Measurements from ENCODE around the gene TSPAN32.

The TSPAN32 gene

GRCh38 chr11:2301631-2302305 is at the start of gene TSPAN32, which contains the start of gene C11orf21:
TSPAN32 (plus strand) TSS chr11:2302013; CDS start chr11:2302150, 137 bp downstream.
C11orf21 (minus strand) TSS chr11:2301918; CDS start chr11:2301808, 110 bp downstream.
- in situ Hi-C loops (cut with HindIII; ENCODE audit: low sequenced_read_pairs) = no loop called here

- in situ Hi-C loops (cut with HindIII; ENCODE audit: low sequenced_read_pairs) = no loop called here
These were observed 49.8 kb upstream of the TSPAN32 start for GRCh38 chr11:2252018-2252417.

- in situ Hi-C loops (cut with HindIII; ENCODE audit: low sequenced_read_pairs) = no loop called here
These were observed 45.4 kb upstream of the TSPAN32 start for GRCh38 chr11:2256293-2256913.

- in situ Hi-C loops (cut with HindIII; ENCODE audit: low sequenced_read_pairs) = no loop called here
These were observed 44.7 kb upstream of the TSPAN32 start for GRCh38 chr11:2256951-2257700.

- in situ Hi-C loops (cut with HindIII; ENCODE audit: low sequenced_read_pairs) = no loop called here
These were observed 43.0 kb upstream of the TSPAN32 start for GRCh38 chr11:2258501-2259465.

GRCh38 chr11:2259466-2259830 is 42.4 kb upstream of the TSPAN32 start:
- in situ Hi-C loops (cut with HindIII; ENCODE audit: low sequenced_read_pairs) = no loop called here

- in situ Hi-C loops (cut with HindIII; ENCODE audit: low sequenced_read_pairs) = no loop called here
These were observed 41.8 kb upstream of the TSPAN32 start for GRCh38 chr11:2259897-2260451.

GRCh38 chr11:2260491-2261364 is 41.1 kb upstream of the TSPAN32 start:
- in situ Hi-C loops (cut with HindIII; ENCODE audit: low sequenced_read_pairs) = no loop called here

GRCh38 chr11:2261436-2262230 is 40.2 kb upstream of the TSPAN32 start:
- in situ Hi-C loops (cut with HindIII; ENCODE audit: low sequenced_read_pairs) = no loop called here

- in situ Hi-C loops (cut with HindIII; ENCODE audit: low sequenced_read_pairs) = no loop called here
These were observed 39.3 kb upstream of the TSPAN32 start for GRCh38 chr11:2262301-2263070.

GRCh38 chr11:2263071-2263565 is 38.7 kb upstream of the TSPAN32 start:
- in situ Hi-C loops (cut with HindIII; ENCODE audit: low sequenced_read_pairs) = no loop called here

- in situ Hi-C loops (cut with HindIII; ENCODE audit: low sequenced_read_pairs) = no loop called here
These were observed 38.0 kb upstream of the TSPAN32 start for GRCh38 chr11:2263724-2264360.

GRCh38 chr11:2264366-2265053 is 37.3 kb upstream of the TSPAN32 start:
- in situ Hi-C loops (cut with HindIII; ENCODE audit: low sequenced_read_pairs) = loop anchor here (5.0 kb wide), 2 partner anchors 52 to 82 kb away; no protein-coding TSS in a partner anchor

- in situ Hi-C loops (cut with HindIII; ENCODE audit: low sequenced_read_pairs) = loop anchor here (5.0 kb wide), 2 partner anchors 53 to 83 kb away; no protein-coding TSS in a partner anchor
These were observed 36.4 kb upstream of the TSPAN32 start for GRCh38 chr11:2265396-2265795.

- in situ Hi-C loops (cut with HindIII; ENCODE audit: low sequenced_read_pairs) = loop anchor here (5.0 kb wide), 2 partner anchors 54 to 84 kb away; no protein-coding TSS in a partner anchor
These were observed 35.8 kb upstream of the TSPAN32 start for GRCh38 chr11:2265854-2266585.

All from endothelial cell of hepatic sinusoid (primary cell).